Right lobe of liver (tissue), 4 donors: Measurements from ENCODE around the gene NCEH1.

Experiments
- POLR2A ChIP-seq: fragments of 450-650 bp; IDR thresholded peaks from one replicate; pipeline ENCODE4 v1.6.1; 2017; ENCODE audit warnings: antibody characterized with exemption, mild to moderate bottlenecking
- TF ChIP-seq, protein P1 (sequence below), 4 donors: fragments of 200-600 bp in 3 of 4; fragments of 450-650 bp in 1 of 4; IDR thresholded peaks; one replicate each; pipeline versions ENCODE4 v1.5.1 to v1.8.0; 2016 to 2022; ENCODE audit warnings: antibody characterized with exemption in 4 of 4, mild to moderate bottlenecking in 2 of 4
- donor health status: DM: no; HTN: no; CAD: no.
- donor health status: DM: no; HTN: no; CAD: no.
- donor health status: DM: no; HTN: yes; CAD: no.

DNA sequence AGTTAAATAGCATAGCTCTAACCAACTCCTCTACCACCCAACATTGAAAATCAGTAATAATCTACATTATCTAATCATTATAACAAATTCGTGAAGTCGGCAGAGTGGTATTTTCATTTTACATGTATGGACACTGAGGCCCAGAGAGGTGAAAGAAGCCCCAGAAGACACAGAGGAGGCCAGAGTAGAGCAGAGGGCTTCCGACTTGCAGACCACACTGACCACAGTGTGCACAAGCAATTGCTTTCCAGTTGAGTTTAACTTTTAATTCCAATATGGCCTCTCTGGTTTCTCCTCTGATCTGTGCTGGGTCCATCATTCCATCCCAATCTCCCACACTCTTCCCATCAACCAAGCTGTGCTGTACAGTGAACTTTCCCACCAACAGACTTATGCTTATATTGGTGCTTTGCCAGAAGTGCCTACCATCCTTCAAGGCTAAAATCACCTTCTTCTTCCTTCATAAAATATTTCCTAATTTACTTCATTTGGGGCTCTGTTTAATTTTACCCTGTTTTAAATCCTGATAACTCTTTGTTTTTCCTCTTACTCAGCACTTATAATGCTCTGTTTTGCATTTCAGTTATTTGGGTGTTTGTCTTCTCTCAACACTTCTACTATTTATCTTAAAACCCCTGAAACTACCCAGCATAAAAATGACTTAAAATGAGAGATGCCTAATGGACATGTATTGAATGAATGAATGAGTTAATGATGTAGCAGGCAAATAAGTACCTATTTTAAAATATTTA is 105.8 kb downstream of the NCEH1 start:
- TF ChIP-seq POLR2A = no peak
- TF ChIP-seq, protein P1, sequence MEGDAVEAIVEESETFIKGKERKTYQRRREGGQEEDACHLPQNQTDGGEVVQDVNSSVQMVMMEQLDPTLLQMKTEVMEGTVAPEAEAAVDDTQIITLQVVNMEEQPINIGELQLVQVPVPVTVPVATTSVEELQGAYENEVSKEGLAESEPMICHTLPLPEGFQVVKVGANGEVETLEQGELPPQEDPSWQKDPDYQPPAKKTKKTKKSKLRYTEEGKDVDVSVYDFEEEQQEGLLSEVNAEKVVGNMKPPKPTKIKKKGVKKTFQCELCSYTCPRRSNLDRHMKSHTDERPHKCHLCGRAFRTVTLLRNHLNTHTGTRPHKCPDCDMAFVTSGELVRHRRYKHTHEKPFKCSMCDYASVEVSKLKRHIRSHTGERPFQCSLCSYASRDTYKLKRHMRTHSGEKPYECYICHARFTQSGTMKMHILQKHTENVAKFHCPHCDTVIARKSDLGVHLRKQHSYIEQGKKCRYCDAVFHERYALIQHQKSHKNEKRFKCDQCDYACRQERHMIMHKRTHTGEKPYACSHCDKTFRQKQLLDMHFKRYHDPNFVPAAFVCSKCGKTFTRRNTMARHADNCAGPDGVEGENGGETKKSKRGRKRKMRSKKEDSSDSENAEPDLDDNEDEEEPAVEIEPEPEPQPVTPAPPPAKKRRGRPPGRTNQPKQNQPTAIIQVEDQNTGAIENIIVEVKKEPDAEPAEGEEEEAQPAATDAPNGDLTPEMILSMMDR (IDR thresholded peaks at IDR 0.05) = no peak
